Ishikawa (cell line): ENCODE data around the gene FBLN1.

Experiments
- CEBPB ChIP-seq: IDR thresholded peaks from 2 replicates; pipeline ENCODE4 v1.6.1; 2012
- CREB1 ChIP-seq: IDR thresholded peaks from 2 replicates; pipeline ENCODE4 v1.6.1; 2012; ENCODE audit warnings: low read depth
- EGR1 ChIP-seq: IDR thresholded peaks from 2 replicates; pipeline ENCODE4 v1.6.1; 2012
- EP300 ChIP-seq: IDR thresholded peaks from 2 replicates; pipeline ENCODE4 v1.6.1; 2012; ENCODE audit warnings: borderline replicate concordance
- FOXM1 ChIP-seq: IDR thresholded peaks from 2 replicates; pipeline ENCODE4 v1.6.1; 2012; ENCODE audit warnings: low read depth, borderline replicate concordance
- MAX ChIP-seq: IDR thresholded peaks from 2 replicates; pipeline ENCODE4 v1.6.1; 2012
- NFIC ChIP-seq: IDR thresholded peaks from 2 replicates; pipeline ENCODE4 v1.6.1; 2012
- RAD21 ChIP-seq: IDR thresholded peaks from 2 replicates; pipeline ENCODE4 v1.6.1; 2012; ENCODE audit warnings: low read depth
- REST ChIP-seq: IDR thresholded peaks from 2 replicates; pipeline ENCODE4 v1.6.1; 2012; ENCODE audit warnings: low read depth, mild to moderate bottlenecking
- TAF1 ChIP-seq: IDR thresholded peaks from 2 replicates; pipeline ENCODE4 v1.6.1; 2012; ENCODE audit warnings: low read depth, mild to moderate bottlenecking
- TEAD4 ChIP-seq: IDR thresholded peaks from 2 replicates; pipeline ENCODE4 v1.6.1; 2012
- USF1 ChIP-seq: IDR thresholded peaks from 2 replicates; pipeline ENCODE4 v1.6.1; 2012

- no peak for TF ChIP-seq TAF1
- TF ChIP-seq CREB1, result no peak
- TF ChIP-seq FOXM1, result no peak
- TF ChIP-seq CEBPB, result no peak
- TF ChIP-seq REST, result no peak
- TF ChIP-seq RAD21, result no peak
- no peak for TF ChIP-seq USF1
- TF ChIP-seq EP300, result no peak
- no peak for TF ChIP-seq NFIC
- no peak for TF ChIP-seq MAX
- no peak for TF ChIP-seq EGR1
- TF ChIP-seq TEAD4, result no peak
Measured at GRCh38 chr22:45548991-45549761, 46.5 kb downstream of the FBLN1 start.
